GM21529 (cell line): Measurements from ENCODE around the gene CPPED1.
"Not testable (repeated sequence)": the region's sequence is repeated elsewhere in the genome, so short reads cannot be mapped to it uniquely, and the experiment has no call there.

Experiments used
- ATAC-seq: cut with Tn5 transposase; IDR thresholded peaks from one replicate; pipeline ENCODE4 v1.9.1; 2021; ENCODE audit not compliant: unreplicated experiment

The CPPED1 gene, protein sequence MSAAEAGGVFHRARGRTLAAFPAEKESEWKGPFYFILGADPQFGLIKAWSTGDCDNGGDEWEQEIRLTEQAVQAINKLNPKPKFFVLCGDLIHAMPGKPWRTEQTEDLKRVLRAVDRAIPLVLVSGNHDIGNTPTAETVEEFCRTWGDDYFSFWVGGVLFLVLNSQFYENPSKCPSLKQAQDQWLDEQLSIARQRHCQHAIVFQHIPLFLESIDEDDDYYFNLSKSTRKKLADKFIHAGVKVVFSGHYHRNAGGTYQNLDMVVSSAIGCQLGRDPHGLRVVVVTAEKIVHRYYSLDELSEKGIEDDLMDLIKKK

DNA sequence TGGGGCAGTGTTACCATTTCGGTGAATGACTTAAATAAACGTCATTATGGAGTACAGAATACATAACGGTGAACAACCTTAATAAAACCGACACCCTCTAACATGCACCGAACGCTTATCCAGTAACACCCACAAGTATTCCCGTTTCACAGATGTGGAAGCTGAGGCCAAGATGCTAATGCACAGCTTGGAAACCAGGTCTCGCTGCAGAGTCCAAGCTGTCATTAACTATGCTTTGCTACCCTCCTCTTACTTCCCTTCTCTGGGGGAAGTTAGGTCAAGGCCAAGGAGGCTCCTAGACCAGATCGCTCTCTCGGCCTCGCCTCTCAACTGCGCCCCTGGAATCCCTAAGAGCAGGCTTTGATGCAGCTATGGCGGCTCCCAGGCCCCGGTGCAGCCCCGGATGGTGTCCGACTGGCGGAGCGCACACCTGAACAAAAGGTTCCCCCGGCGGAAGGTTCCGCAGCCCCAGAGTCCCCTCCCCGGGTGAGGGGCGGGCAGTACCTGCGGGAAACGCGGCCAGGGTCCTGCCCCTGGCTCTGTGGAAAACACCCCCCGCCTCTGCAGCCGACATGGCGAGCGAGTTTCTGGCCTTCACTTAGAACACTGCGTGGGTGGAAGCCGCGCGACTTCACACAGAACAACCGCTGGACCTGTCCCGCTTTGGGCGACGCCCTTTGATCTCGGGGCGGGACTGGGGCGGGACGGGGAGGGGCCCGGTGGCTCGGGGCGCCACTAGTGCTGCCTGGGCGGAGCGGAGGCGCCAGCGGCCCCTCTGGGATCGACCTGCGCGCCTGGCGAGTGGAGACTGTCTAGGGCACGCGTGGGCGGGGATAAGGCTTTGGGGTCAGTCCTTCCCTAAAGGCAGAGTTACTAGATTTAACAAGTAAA is at the start of gene CPPED1:
Gene CPPED1 (minus strand): TSS at position 685 of the 891 bp plus-strand sequence. CDS start 111 bp downstream, at position 574.
- ATAC-seq, result peak; percentile 79

DNA sequence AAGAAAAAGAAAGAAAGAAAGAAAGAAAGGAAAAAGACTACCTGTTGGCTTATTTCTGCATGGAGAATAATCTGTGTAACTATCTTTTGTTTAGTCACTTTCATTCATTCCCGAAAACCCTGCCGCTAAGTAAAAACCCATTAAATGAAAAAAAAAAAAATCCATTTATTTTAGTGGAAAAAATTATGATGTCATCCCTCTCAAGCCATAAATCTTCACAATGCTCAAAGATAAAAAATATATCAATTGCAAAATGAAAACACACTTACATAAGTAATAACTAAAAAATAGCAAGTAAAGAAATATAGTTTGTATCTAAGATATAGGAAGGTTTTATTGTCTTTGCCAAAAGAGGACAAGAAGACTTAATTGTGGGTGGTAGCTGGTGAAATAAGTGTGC is 46.5 kb upstream of the CPPED1 start:
- no peak for ATAC-seq

DNA sequence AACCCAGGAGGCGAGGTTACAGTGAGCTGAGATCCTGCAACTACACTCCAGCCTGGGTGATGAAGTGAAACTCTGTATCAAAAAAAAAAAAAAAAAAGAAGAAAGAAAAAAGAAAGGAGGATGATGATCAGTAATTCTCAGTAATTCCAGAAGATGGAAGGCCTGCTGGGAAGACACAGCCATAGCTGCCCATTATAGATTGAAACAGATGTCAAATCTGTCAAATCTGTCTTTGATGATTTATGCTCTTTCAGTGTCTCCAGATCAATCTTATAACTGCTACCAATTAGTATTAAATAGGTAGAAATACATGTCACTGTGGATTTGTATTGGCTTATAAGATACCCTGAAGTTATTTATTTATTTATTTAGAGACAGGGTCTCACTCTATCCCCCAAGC is 42.9 kb upstream of the CPPED1 start:
- ATAC-seq, result no peak

DNA sequence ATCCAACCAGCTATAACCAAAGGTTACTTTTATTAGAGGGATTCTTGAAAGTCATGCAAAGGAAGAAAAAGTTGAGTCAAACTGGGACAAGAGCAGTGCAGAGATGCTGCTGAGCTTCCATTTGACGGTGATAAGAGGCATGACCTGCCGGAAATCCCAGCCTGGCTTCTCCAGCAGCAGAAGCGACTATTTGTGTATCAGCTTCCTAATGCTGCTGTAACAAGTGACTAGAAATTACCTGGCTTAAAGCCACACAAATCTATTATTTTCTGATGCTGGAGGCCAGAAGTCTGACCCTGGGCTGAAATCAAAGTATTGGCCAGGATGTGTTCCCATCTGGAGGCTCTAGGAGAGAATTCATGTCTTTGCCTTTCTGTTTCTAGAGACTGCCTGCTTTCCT is 41.6 kb upstream of the CPPED1 start:
- ATAC-seq, result no peak

DNA sequence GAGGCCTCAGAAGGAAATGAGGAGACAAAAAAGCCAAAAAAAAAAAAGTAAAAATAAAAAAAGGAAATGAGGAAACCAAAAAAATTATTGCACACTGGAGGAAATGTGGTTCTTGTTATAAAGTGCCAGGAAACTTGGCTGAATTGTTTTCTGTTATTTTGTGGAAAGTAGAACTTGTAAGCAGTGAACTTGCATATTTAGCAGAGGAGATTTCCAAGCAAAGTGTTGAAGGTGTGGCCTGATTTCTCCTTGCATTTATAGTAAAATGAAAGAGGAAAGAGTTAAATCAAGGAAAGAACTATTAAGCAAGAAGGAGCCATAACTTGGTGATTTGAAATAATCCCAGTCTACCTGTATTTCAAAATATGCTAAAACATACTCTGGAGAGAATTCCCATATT is 34.1 kb upstream of the CPPED1 start:
- ATAC-seq, result no peak

DNA sequence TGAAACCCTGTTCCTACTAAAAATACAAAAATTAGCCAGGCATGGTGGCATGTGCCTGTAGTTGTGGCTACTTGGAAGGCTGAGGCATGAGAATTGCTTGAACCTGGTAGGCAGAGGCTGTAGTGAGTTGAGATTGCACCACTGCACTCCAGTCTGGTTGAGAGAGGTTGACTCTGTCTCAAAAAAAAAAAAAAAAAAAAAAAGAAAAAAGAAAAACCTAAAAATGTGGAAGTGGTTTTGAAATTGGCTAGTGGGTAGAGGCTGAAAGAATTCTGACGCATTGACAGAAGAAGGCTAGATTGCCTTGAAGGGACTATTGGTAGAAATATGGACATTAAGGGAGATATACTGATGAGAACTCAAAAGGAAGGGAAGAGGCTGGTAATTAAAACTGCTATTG is 33.6 kb upstream of the CPPED1 start:
- ATAC-seq, result no peak

DNA sequence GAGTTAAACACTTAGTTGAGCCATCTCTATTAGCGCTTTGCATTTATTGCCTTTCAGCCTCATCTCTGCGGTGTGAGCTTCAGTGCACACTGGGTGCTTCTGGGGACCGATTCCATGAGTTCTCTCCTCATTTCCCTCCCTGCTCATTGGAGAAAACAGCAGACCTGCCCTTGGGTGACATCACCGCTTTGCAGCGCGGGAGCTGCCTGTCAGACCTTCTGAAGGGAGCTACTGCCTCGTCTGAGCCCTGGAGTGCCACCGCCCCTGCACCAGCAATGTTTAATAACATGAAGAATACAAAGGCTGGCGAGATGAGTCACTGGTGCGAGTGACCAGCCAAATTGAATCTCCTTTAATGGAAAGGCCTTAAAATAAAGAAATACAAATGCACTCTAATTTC is 30.2 kb upstream of the CPPED1 start:
- ATAC-seq, result no peak

DNA sequence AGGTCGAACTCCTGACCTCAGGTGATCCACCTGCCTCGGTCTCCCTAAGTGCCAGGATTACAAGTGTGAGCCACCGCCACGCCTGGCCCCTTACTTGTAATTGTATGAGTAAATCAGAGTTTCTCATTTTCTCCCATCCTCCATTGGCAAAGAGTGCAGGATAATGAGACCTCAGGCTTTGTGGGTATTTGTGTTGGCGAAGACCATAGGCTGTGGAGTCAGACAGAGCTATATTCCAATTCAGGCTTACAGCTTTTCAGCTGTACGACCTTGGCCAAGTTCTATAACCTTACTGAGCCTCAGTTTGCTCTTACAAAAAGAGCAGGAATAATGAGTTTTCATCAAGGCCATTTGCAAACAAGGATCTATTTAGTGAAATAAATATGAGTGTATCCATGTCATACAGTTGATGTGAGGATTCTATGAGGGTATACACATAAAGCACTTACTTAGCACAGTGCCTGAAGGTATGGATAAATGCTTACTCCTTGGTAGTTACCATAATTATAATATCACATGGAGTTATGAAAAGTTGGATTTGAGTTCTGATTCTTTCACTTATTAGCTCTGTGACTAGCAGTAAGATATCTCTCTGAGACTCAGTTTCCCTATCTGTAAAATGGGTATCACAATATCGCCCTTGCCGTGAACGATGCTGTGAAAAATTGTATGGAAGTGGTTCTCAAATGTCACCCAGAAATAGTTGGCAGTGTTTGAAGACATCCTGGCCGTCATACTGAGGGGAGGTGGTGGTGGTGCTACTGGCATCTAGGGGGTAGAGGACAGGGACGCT is 25.6 kb upstream of the CPPED1 start:
- no peak for ATAC-seq

DNA sequence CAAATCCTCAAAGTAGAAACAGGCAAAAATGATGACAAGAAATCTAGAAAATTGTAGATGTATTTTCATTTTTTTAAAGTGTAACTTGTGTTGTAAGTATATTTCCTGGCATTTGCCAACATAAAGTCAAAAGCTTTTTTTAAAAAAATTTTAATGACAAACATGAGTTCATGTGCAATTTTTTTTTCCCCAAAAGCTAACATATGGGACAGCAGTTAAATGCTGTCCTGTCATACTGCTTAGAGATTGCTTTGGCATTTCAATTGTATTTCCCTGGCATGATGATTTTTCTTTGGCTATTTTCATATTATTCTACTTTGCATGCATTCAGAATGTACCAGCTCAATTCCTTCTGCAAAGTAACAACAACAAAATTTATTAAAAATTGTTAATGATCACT is 24.5 kb upstream of the CPPED1 start:
- no peak for ATAC-seq

DNA sequence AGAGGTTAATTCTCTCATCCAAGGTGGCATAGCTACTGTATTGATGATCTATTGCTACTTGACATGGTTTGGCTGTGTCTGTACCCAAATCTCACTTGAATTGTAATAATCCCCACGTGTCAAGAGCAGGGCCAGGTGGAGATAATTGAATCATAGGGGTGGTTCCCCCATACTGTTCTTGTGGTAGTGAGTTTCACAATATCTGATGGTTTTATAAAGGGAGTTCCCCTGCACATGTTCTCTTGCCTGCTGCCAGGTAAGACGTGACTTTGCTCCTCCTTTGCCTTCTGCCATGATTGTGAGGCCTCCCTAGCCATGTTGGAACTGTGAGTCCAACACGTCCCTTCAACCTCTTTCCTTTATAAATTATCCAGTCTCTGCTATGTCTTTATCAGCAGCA is 22.9 kb upstream of the CPPED1 start:
- no peak for ATAC-seq

DNA sequence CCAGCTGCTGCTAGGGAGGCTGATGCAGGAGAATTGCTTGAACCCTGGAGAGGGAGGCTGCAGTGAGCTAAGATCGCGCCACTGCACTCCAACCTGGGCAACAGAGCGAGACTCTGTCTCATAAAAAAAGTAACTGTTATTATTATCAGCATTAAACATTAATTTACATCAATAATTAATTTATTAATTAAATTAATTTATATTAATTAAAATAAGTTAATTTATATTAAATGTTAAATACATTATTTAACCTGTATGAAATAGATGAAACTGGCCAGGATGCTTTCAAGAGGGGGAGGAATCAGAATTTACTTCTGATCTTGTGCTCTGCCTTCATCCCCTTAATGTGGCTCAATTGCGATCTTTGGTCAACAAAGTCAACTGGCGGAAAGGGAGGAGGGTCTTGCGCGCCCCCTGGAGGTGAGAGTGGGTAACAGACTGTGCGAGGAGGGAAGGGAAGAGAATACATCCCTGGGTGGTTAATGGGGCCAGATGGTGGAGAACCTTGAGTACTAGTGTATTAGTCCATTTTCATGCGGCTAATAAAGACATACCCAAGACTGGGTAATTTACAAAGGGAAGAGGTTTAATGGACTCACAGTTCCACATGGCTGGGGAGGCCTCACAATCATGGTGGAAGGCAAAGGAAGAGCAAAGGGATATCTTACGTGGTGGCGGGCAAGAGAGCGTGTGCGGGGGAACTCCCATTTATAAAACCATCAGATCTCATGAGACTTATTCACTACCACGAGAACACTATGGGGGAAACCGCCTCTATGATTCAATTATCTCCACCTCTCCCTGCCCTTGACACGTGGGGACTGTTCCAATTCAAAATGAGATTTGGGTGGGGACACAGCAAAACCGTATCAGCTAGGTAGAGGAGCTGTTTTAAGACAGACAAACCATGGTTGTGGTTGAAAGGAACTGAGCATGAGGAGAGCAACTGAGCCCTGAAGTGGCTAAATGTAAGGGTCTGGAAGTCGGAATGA is 15.7 kb upstream of the CPPED1 start:
- peak; percentile 61 for ATAC-seq

DNA sequence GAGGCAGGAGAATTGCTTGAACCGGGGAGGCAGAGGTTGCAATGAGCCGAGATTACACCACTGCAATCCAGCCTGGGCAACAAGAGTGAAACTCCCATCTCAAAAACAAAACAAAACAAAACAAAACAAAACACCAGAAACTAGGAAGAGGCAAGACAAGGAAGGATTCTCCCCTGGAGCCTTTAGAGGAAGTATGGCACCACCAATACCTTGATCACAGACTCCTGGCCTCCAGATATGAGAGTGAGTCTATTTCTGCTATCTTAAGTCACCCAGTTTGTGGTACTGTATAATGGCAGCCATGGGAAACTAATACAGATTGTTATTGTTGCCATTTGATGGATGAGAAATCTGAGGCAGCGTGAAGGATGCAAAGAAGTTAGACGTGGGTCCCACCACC is 14.6 kb upstream of the CPPED1 start:
- no peak for ATAC-seq

DNA sequence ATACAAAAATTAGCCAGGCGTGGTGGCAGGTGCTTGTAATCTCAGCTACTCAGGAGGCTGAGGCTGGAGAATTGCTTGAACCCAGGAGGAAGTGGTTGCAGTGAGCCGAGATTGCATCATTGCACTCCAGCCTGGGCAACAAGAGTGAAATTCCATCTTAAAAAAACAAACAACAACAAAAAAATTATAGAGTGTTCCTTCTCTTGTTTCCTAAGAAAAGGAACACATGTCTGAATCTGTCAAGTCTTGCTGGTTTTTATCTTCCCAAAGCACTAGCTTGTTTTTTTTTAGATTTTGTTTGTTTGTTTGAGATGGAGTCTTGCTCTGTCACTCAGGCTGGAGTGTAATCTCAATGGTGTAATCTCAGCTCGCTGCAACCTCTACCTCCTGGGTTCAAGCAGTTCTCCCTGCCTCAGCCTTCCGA is 13.1 kb upstream of the CPPED1 start:
- not testable (repeated sequence) for ATAC-seq

DNA sequence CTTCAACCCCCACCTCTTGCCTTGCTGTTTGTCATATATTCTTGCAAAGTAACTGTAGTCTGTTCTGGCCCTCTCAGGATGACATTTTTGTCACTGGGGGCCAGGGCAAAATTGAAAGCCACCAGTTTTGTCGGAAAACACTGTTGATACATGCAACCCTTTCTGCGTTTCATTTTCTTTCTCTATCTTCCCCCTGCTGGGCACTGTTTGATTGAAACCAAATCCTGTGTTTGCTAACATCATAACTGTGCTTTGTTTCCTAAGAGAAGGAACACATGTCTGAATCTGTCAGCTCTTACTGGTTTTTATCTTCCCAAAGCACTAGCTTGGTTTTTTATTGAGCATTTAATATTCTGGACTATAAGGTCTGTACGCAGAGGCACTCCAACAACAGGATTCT is 11.7 kb upstream of the CPPED1 start:
- no peak for ATAC-seq

DNA sequence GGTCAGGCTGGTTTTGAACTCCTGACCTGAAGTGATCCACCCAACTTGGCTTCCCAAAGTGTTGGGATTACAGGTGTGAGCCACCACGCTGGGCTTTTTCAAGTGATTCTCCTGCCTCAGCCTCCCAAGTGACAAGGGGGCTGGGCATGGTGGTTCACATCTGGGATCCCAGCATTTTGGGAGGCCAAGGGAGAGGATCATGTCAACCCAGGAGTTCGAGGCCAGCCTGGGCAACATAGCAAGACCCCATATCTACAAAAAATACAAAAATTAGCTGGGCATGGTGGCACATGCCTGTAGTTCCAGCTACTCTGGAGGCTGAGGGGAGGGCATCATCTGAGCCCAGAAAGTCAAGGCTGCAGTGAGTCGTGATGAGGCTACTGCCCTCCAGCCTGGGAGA is 10.0 kb upstream of the CPPED1 start:
- ATAC-seq, result not testable (repeated sequence)

DNA sequence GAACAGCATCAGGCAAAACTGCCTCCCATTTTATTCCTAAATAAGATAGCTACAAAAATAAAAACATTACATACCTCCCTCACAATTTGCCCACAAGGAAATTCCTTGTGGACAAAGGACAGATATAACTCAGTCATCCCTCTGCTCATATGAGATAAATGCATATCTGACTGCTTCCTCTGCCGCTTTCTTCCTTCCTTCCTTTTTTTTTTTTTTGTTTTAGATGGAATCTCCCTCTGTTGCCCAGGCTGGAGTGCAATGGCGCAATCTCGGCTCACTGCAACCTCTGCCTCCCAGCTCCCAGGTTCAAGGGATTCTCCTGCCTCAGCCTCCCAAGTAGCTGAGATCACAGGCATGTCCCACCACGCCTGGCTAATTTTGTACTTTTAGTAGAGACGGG is 9.6 kb upstream of the CPPED1 start:
- ATAC-seq, result not testable (repeated sequence)

DNA sequence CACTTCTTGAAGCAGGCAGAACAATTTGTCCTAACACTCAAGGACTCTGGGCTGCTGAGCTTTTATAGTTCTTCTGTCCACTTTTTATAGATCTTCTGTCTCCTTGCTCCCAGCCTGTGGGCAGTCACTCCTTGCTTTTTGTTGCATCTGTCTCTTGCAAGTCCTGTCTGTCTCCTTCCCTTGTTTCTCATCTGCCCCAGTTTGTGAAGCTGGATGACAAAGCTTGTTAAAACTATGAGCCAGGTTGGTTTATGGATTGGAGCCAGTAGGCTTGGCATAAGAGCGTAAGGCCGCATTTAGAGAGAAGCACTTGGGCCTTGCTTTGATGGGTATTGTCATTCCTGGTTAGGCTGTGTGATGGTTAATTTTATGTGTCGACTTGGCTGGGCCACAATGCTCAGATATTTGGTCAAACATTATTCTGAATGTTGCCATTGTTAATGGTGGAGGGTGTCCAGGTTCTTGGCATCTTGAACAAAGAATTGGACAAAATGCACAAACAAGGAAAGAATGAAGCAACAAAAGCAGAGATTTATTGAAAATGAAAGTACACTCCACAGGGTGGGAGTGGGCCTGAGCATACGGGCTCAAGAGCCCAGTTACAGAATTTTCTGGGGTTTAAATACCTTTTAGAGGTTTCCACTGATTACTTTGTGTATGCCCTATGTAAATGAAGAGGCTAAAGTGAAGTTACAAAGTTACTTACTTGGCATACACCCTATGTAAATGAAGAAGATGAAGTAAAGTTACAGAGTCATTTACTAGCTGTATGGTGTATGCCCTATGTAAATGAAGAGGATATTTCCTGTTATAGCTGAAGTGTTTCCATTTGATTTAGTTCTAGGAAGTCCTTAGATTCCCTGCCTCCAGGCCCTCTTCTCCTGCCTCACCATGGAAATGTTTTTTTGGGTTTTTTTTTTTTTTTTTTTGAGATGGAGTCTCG is 8.0 kb upstream of the CPPED1 start:
- no peak for ATAC-seq

DNA sequence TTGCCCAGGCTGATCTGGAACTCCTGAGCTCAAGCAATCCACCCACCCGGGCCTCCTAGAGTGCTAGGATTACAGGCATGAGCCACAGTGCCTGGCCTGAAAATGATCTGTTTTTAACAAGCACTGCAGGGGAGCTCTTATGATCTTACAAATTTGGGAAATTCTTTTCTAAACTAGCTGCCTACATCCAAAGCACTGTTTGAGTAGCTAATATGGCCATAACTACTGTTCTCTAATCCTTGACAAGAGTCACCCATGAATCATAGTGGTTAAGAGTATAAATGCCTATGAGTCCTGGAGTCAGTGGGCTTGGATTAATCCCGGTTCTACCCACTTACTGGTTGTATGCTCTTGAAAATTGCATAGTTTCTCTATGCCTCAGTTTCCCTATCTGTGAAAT is 1.4 kb upstream of the CPPED1 start:
- no peak for ATAC-seq

DNA sequence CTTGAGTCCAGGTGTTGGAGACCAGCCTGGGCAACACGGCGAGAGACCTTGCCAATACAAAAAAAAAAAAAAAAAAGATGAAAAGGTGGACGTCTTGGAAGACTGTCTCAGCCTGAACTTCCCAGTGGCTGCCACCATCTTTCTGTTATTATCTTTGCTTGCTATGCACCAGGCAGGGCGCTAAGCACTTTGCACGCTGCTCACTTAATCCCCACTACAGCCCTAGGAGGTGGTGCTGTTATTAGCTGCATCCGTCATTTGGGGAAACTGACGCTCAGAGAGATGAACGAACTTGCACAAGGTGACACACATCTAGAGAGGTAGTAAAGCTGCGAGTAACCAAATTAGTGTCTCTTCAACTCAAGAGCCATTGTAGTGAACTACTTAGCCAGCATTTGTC is 708 bp upstream of the CPPED1 start:
- ATAC-seq, result no peak
